ENCODE results near the gene ACAA1. TPM values are rescaled to one million over a fixed set of nuclear protein-coding genes. Genes with fewer than 3 reads are reported as not detected.

The ACAA1 gene
- total and polyA plus RNA-seq, 9 of the 15 experiments (the other 6 are each of a cell fraction or from before 2014, with no cell fraction given): 4.0 to 88.9 (median 57.2) TPM

DNA sequence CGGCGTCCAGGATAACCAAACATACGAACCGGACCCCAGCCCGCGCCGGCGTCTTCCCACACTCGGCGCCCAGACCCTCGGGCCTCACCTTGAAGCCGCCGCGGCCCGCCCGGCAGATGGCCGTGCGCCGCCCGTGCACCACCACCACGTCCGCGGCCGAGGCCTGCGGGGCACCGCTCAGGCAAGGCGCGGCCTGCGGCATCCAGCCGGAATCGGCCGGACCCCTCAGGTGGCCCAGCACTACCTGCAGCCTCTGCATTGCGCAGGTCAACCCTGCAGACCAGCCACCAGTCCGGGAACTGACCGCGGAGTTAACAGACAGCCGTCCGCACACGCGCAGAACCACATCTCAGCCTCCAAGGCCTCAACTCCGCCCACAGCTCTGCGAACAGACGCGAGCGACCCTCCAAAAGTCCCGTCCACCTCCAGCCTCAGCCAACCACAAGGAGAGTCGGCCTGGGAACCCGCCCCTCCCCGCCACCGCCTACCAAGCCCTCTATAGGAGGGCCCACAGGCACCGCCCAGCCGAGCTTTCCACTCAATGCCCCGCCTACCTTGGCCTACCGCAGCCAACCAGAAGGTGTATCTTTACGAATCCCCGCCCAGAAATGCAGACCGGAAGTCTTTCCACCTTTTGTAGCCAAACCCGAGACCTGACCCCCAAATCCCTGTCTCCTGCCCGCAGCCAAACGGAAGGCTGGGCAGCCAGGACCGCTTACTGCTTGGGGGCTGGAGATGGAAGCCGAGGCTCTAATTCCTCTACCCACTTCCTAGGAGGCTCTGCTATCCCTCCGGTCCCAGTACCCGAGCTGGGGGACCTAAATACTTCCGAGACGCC is at the start of gene ACAA1 (continued):
- TF ChIP-seq, protein P1, sequence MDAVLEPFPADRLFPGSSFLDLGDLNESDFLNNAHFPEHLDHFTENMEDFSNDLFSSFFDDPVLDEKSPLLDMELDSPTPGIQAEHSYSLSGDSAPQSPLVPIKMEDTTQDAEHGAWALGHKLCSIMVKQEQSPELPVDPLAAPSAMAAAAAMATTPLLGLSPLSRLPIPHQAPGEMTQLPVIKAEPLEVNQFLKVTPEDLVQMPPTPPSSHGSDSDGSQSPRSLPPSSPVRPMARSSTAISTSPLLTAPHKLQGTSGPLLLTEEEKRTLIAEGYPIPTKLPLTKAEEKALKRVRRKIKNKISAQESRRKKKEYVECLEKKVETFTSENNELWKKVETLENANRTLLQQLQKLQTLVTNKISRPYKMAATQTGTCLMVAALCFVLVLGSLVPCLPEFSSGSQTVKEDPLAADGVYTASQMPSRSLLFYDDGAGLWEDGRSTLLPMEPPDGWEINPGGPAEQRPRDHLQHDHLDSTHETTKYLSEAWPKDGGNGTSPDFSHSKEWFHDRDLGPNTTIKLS (IDR thresholded peaks at IDR 0.05; ENCODE audit: borderline replicate concordance, low read depth): no peak
- TF ChIP-seq MAZ (CRISPR knock-in tag; conservative IDR thresholded peaks at IDR 0.05 in 1 of 2, IDR thresholded peaks at IDR 0.05 in 1 of 2) (peak; percentile 27 to 77), NFIC (IDR thresholded peaks at IDR 0.05) (no peak), SRSF7 (optimal IDR thresholded peaks at IDR 0.05; ENCODE audit: low read depth, low read length) (no peak), HNRNPL (IDR thresholded peaks at IDR 0.05; ENCODE audit: low read depth, low read length) (no peak), HDAC6 (IDR thresholded peaks at IDR 0.05; ENCODE audit: low read depth, low read length) (no peak), MAFF (IDR thresholded peaks at IDR 0.05; ENCODE audit: low read length) (no peak), HMGN3 (IDR thresholded peaks at IDR 0.05; ENCODE audit: borderline replicate concordance, extremely low read depth, insufficient read length, low read depth, low read length) (peak; percentile 88), FUS (optimal IDR thresholded peaks at IDR 0.05; ENCODE audit: low read depth, low read length) (no peak), BRCA1 (IDR thresholded peaks at IDR 0.05) (no peak), BRCA1 (CRISPR knock-in tag; IDR thresholded peaks at IDR 0.05) (peak; percentile 91; the same call in 1 of the 2 replicates), ZNF408 (CRISPR knock-in tag; IDR thresholded peaks at IDR 0.05; ENCODE audit: low read depth) (no peak), RBM39 (optimal IDR thresholded peaks at IDR 0.05; ENCODE audit: low read depth, low read length) (no peak)
- TF ChIP-seq, protein P2, sequence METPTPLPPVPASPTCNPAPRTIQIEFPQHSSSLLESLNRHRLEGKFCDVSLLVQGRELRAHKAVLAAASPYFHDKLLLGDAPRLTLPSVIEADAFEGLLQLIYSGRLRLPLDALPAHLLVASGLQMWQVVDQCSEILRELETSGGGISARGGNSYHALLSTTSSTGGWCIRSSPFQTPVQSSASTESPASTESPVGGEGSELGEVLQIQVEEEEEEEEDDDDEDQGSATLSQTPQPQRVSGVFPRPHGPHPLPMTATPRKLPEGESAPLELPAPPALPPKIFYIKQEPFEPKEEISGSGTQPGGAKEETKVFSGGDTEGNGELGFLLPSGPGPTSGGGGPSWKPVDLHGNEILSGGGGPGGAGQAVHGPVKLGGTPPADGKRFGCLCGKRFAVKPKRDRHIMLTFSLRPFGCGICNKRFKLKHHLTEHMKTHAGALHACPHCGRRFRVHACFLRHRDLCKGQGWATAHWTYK (CRISPR knock-in tag; IDR thresholded peaks at IDR 0.05): 0 out of 2 replicates have a peak, but pooled peaks have one; percentile 63
- TF ChIP-seq, protein P3, sequence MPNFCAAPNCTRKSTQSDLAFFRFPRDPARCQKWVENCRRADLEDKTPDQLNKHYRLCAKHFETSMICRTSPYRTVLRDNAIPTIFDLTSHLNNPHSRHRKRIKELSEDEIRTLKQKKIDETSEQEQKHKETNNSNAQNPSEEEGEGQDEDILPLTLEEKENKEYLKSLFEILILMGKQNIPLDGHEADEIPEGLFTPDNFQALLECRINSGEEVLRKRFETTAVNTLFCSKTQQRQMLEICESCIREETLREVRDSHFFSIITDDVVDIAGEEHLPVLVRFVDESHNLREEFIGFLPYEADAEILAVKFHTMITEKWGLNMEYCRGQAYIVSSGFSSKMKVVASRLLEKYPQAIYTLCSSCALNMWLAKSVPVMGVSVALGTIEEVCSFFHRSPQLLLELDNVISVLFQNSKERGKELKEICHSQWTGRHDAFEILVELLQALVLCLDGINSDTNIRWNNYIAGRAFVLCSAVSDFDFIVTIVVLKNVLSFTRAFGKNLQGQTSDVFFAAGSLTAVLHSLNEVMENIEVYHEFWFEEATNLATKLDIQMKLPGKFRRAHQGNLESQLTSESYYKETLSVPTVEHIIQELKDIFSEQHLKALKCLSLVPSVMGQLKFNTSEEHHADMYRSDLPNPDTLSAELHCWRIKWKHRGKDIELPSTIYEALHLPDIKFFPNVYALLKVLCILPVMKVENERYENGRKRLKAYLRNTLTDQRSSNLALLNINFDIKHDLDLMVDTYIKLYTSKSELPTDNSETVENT (CRISPR knock-in tag; IDR thresholded peaks at IDR 0.05): peak; percentile 72; the same call in 1 of the 2 replicates
- TF ChIP-seq, protein P4, sequence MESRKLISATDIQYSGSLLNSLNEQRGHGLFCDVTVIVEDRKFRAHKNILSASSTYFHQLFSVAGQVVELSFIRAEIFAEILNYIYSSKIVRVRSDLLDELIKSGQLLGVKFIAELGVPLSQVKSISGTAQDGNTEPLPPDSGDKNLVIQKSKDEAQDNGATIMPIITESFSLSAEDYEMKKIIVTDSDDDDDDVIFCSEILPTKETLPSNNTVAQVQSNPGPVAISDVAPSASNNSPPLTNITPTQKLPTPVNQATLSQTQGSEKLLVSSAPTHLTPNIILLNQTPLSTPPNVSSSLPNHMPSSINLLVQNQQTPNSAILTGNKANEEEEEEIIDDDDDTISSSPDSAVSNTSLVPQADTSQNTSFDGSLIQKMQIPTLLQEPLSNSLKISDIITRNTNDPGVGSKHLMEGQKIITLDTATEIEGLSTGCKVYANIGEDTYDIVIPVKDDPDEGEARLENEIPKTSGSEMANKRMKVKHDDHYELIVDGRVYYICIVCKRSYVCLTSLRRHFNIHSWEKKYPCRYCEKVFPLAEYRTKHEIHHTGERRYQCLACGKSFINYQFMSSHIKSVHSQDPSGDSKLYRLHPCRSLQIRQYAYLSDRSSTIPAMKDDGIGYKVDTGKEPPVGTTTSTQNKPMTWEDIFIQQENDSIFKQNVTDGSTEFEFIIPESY (CRISPR knock-in tag; IDR thresholded peaks at IDR 0.05): 0 out of 2 replicates have a peak, but pooled peaks have one; percentile 54
- TF ChIP-seq, protein P5, sequence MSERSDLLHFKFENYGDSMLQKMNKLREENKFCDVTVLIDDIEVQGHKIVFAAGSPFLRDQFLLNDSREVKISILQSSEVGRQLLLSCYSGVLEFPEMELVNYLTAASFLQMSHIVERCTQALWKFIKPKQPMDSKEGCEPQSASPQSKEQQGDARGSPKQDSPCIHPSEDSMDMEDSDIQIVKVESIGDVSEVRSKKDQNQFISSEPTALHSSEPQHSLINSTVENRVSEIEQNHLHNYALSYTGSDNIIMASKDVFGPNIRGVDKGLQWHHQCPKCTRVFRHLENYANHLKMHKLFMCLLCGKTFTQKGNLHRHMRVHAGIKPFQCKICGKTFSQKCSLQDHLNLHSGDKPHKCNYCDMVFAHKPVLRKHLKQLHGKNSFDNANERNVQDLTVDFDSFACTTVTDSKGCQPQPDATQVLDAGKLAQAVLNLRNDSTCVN (CRISPR knock-in tag; IDR thresholded peaks at IDR 0.05): no peak

Data from K562 (cell line).